ENCODE measurements around the gene RNF212. TPM values are rescaled to one million over a fixed set of nuclear protein-coding genes. Genes with fewer than 3 reads are reported as not detected.

The RNF212 gene
- total and polyA plus RNA-seq, 2 experiments from 2014 or later = 17.0 to 20.6 TPM

GRCh38 chr4:1111259-1111809 lies 2.0 kb downstream of the RNF212 start:
- H3K4me1 Mint-ChIP-seq = peaks cover 5% of the 10 kb centered on the region; the same call in 2 of the 3 replicates
- Histone ChIP-seq H3K4me3 (no peak overlapping the region), H3K4me2 (no peak overlapping the region), H3K27ac (ENCODE audit: low read depth) (no peak overlapping the region), H4K20me1 (replicated peaks; ENCODE audit: insufficient read depth) (0 out of 2 replicates have a peak, but pooled peaks cover 3% of the 10 kb centered on the region), H3K9me2 (ENCODE audit: insufficient read depth) (no peaks in the 10 kb centered on the region), H3F3A (replicated peaks; ENCODE audit: low read depth) (no peaks in the 10 kb centered on the region), H3K79me2 (replicated peaks; ENCODE audit: insufficient read depth) (peaks cover 12% of the 10 kb centered on the region; the same call in 1 of the 2 replicates), H3K4me1 (ENCODE audit: insufficient read depth) (peaks cover 4% of the 10 kb centered on the region; the same call in 1 of the 2 replicates), H3K36me3 (ENCODE audit: insufficient read depth) (no peaks in the 10 kb centered on the region), H2AFZ (no peak overlapping the region), H3K27me3 (ENCODE audit: insufficient read depth) (peaks cover 20% of the 10 kb centered on the region; the same call in 1 of the 2 replicates)
- peaks cover 16% of the 10 kb centered on the region for H3K27me3 Mint-ChIP-seq (ENCODE audit: insufficient read depth, low read depth, poor library complexity)
- no peaks in the 10 kb centered on the region; the same call in 2 of the 3 replicates for H3K36me3 Mint-ChIP-seq (ENCODE audit: low read depth)
- ATAC-seq = no peak
- H3K27ac Mint-ChIP-seq = no peak overlapping the region
- no peak for DNase-seq (ENCODE audit: low spot score)
- no peak overlapping the region for H3K4me3 Mint-ChIP-seq
- TF ChIP-seq EZH2 (IDR thresholded peaks at IDR 0.05; ENCODE audit: low read depth, unreplicated experiment) = no peak
- TF ChIP-seq, protein P1, sequence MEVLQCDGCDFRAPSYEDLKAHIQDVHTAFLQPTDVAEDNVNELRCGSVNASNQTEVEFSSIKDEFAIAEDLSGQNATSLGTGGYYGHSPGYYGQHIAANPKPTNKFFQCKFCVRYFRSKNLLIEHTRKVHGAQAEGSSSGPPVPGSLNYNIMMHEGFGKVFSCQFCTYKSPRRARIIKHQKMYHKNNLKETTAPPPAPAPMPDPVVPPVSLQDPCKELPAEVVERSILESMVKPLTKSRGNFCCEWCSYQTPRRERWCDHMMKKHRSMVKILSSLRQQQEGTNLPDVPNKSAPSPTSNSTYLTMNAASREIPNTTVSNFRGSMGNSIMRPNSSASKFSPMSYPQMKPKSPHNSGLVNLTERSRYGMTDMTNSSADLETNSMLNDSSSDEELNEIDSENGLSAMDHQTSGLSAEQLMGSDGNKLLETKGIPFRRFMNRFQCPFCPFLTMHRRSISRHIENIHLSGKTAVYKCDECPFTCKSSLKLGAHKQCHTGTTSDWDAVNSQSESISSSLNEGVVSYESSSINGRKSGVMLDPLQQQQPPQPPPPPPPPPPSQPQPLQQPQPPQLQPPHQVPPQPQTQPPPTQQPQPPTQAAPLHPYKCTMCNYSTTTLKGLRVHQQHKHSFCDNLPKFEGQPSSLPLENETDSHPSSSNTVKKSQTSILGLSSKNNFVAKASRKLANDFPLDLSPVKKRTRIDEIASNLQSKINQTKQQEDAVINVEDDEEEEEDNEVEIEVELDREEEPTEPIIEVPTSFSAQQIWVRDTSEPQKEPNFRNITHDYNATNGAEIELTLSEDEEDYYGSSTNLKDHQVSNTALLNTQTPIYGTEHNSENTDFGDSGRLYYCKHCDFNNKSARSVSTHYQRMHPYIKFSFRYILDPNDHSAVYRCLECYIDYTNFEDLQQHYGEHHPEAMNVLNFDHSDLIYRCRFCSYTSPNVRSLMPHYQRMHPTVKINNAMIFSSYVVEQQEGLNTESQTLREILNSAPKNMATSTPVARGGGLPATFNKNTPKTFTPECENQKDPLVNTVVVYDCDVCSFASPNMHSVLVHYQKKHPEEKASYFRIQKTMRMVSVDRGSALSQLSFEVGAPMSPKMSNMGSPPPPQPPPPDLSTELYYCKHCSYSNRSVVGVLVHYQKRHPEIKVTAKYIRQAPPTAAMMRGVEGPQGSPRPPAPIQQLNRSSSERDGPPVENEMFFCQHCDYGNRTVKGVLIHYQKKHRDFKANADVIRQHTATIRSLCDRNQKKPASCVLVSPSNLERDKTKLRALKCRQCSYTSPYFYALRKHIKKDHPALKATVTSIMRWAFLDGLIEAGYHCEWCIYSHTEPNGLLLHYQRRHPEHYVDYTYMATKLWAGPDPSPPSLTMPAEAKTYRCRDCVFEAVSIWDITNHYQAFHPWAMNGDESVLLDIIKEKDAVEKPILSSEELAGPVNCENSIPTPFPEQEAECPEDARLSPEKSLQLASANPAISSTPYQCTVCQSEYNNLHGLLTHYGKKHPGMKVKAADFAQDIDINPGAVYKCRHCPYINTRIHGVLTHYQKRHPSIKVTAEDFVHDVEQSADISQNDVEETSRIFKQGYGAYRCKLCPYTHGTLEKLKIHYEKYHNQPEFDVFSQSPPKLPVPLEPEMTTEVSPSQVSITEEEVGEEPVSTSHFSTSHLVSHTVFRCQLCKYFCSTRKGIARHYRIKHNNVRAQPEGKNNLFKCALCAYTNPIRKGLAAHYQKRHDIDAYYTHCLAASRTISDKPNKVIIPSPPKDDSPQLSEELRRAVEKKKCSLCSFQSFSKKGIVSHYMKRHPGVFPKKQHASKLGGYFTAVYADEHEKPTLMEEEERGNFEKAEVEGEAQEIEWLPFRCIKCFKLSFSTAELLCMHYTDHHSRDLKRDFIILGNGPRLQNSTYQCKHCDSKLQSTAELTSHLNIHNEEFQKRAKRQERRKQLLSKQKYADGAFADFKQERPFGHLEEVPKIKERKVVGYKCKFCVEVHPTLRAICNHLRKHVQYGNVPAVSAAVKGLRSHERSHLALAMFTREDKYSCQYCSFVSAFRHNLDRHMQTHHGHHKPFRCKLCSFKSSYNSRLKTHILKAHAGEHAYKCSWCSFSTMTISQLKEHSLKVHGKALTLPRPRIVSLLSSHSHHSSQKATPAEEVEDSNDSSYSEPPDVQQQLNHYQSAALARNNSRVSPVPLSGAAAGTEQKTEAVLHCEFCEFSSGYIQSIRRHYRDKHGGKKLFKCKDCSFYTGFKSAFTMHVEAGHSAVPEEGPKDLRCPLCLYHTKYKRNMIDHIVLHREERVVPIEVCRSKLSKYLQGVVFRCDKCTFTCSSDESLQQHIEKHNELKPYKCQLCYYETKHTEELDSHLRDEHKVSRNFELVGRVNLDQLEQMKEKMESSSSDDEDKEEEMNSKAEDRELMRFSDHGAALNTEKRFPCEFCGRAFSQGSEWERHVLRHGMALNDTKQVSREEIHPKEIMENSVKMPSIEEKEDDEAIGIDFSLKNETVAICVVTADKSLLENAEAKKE (CRISPR knock-in tag; IDR thresholded peaks at IDR 0.05) = no peak
- TF ChIP-seq ZNF114 (CRISPR knock-in tag; IDR thresholded peaks at IDR 0.05) = no peak
- no peak for TF ChIP-seq ZNF331 (CRISPR knock-in tag; IDR thresholded peaks at IDR 0.05; ENCODE audit: low read depth)
- no peak for TF ChIP-seq NANOG (IDR thresholded peaks at IDR 0.05; ENCODE audit: borderline replicate concordance)
- TF ChIP-seq, protein P2, sequence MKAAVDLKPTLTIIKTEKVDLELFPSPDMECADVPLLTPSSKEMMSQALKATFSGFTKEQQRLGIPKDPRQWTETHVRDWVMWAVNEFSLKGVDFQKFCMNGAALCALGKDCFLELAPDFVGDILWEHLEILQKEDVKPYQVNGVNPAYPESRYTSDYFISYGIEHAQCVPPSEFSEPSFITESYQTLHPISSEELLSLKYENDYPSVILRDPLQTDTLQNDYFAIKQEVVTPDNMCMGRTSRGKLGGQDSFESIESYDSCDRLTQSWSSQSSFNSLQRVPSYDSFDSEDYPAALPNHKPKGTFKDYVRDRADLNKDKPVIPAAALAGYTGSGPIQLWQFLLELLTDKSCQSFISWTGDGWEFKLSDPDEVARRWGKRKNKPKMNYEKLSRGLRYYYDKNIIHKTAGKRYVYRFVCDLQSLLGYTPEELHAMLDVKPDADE (IDR thresholded peaks at IDR 0.05) = no peak
- TF ChIP-seq, protein P3, sequence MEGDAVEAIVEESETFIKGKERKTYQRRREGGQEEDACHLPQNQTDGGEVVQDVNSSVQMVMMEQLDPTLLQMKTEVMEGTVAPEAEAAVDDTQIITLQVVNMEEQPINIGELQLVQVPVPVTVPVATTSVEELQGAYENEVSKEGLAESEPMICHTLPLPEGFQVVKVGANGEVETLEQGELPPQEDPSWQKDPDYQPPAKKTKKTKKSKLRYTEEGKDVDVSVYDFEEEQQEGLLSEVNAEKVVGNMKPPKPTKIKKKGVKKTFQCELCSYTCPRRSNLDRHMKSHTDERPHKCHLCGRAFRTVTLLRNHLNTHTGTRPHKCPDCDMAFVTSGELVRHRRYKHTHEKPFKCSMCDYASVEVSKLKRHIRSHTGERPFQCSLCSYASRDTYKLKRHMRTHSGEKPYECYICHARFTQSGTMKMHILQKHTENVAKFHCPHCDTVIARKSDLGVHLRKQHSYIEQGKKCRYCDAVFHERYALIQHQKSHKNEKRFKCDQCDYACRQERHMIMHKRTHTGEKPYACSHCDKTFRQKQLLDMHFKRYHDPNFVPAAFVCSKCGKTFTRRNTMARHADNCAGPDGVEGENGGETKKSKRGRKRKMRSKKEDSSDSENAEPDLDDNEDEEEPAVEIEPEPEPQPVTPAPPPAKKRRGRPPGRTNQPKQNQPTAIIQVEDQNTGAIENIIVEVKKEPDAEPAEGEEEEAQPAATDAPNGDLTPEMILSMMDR (conservative IDR thresholded peaks at IDR 0.05; ENCODE audit: low read depth in 2 of 2) = no peak
- peaks cover 4% of the 10 kb centered on the region; the same call in 1 of the 3 replicates for H3K9me3 Mint-ChIP-seq

Measured in GM23338 (cell line).